Measurements from ENCODE around the gene SNAP91.
A peak's percentile ranks its signal among the peaks of the same experiment; 100 is the strongest.

The SNAP91 gene

GRCh38 chr6:83729871-83730270 is 21.0 kb upstream of the SNAP91 start:
- DNase-seq (ENCODE audit: low read depth): no peak
- TF ChIP-seq CTCF (conservative IDR thresholded peaks at IDR 0.05; ENCODE audit: low read depth, low read length): no peak
- H3K4me3 ChIP-seq (ENCODE audit: low read depth, low read length): no peak overlapping the region

- no peak for DNase-seq (ENCODE audit: low read depth)
- no peak for TF ChIP-seq CTCF (conservative IDR thresholded peaks at IDR 0.05; ENCODE audit: low read depth, low read length)
- H3K4me3 ChIP-seq (ENCODE audit: low read depth, low read length): no peak overlapping the region
These were observed 14.0 kb upstream of the SNAP91 start for GRCh38 chr6:83722876-83723275.

- DNase-seq (ENCODE audit: low read depth): no peak
- TF ChIP-seq CTCF (conservative IDR thresholded peaks at IDR 0.05; ENCODE audit: low read depth, low read length): no peak
- no peak overlapping the region for H3K4me3 ChIP-seq (ENCODE audit: low read depth, low read length)
These were observed 8.9 kb upstream of the SNAP91 start for GRCh38 chr6:83717809-83718208.

- H3K4me3 ChIP-seq (ENCODE audit: low read depth, low read length): no peak overlapping the region
- DNase-seq (ENCODE audit: low read depth): no peak
- no peak for TF ChIP-seq CTCF (conservative IDR thresholded peaks at IDR 0.05; ENCODE audit: low read depth, low read length)
These were observed 3.1 kb upstream of the SNAP91 start for GRCh38 chr6:83711958-83712357.

GRCh38 chr6:83709748-83710050 is 798 bp upstream of the SNAP91 start:
- TF ChIP-seq CTCF (conservative IDR thresholded peaks at IDR 0.05; ENCODE audit: low read depth, low read length): no peak
- H3K4me3 ChIP-seq (ENCODE audit: low read depth, low read length): no peak overlapping the region
- no peak for DNase-seq (ENCODE audit: low read depth)

- H3K4me3 ChIP-seq (ENCODE audit: low read depth, low read length): peak overlapping the region; percentile 55
- DNase-seq (ENCODE audit: low read depth): peak; percentile 9
These were observed 343 bp downstream of the SNAP91 start for GRCh38 chr6:83708546-83708969.

More at GRCh38 chr6:83708546-83708969, 343 bp downstream of the SNAP91 start:
- TF ChIP-seq CTCF (conservative IDR thresholded peaks at IDR 0.05; ENCODE audit: low read depth, low read length): no peak

Data from choroid plexus epithelial cell (primary cell).